Measurements from ENCODE around the gene DHRSX. TPM values are rescaled to one million over a fixed set of nuclear protein-coding genes. Genes with fewer than 3 reads are reported as not detected.
A peak's percentile ranks its signal among the peaks of the same experiment; 100 is the strongest.

DHRSX gene
- total and polyA plus RNA-seq, 3 experiments from 2014 or later, result 21.5 to 26.6 (median 25.3) TPM

- H3K36me3 ChIP-seq (ENCODE audit: insufficient read depth, low read length), result no peaks in the 10 kb centered on the region
- no peaks in the 10 kb centered on the region for H3K4me1 ChIP-seq (ENCODE audit: insufficient read depth, low read length)
- Mint-ChIP-seq H3K9me3 (peaks cover 0 to 21% (median 5%) of the 10 kb centered on the region in 5 donors), H3K36me3 (peaks cover 29 to 62% (median 59%) of the 10 kb centered on the region in 3 donors), H3K4me1 (peaks cover 0 to 4% (median 0%) of the 10 kb centered on the region in 3 donors), H3K27me3 (no peaks in the 10 kb centered on the region), H3K27ac (no peak overlapping the region), H3K4me3 (no peak overlapping the region)
- ChIA-PET CTCF (no interaction called here), POLR2A (no interaction called here)
- H3K27me3 ChIP-seq (ENCODE audit: insufficient read depth, low read length, poor library complexity, severe bottlenecking), result no peaks in the 10 kb centered on the region
- H3K4me3 ChIP-seq (ENCODE audit: low read length), result no peak overlapping the region
- no peaks in the 10 kb centered on the region for H3K9me3 ChIP-seq (ENCODE audit: low read length)
- H3K27ac ChIP-seq (ENCODE audit: low read depth, low read length), result no peak overlapping the region
- no peak for DNase-seq
Observed at GRCh38 chrX:2430265-2430825, 70.4 kb downstream of the DHRSX start.

- Histone ChIP-seq H3K9me3 (ENCODE audit: low read length) (no peaks in the 10 kb centered on the region), H3K27me3 (ENCODE audit: insufficient read depth, low read length, poor library complexity, severe bottlenecking) (no peaks in the 10 kb centered on the region), H3K36me3 (ENCODE audit: insufficient read depth, low read length) (peaks cover 6% of the 10 kb centered on the region), H3K4me1 (ENCODE audit: insufficient read depth, low read length) (no peaks in the 10 kb centered on the region), H3K4me3 (ENCODE audit: low read length) (no peak overlapping the region), H3K27ac (ENCODE audit: low read depth, low read length) (no peak overlapping the region)
- Mint-ChIP-seq H3K9me3 (peaks cover 0 to 24% (median 5%) of the 10 kb centered on the region in 5 donors), H3K4me1 (no peaks in the 10 kb centered on the region), H3K27ac (no peak overlapping the region), H3K27me3 (no peaks in the 10 kb centered on the region), H3K4me3 (peak overlapping the region in 1 of 7 donors; percentile 65), H3K36me3 (peaks cover 27 to 62% (median 60%) of the 10 kb centered on the region in 3 donors)
- ChIA-PET POLR2A (no interaction called here), CTCF (no interaction called here)
- no peak for DNase-seq
Observed at GRCh38 chrX:2427737-2428136, 73.0 kb downstream of the DHRSX start.

GRCh38 chrX:2427147-2427546 lies 73.6 kb downstream of the DHRSX start:
- H3K36me3 Mint-ChIP-seq, result peaks cover 27 to 62% (median 57%) of the 10 kb centered on the region in 3 donors
- Histone ChIP-seq H3K27me3 (ENCODE audit: insufficient read depth, low read length, poor library complexity, severe bottlenecking) (no peaks in the 10 kb centered on the region), H3K9me3 (ENCODE audit: low read length) (no peaks in the 10 kb centered on the region), H3K4me3 (ENCODE audit: low read length) (no peak overlapping the region), H3K4me1 (ENCODE audit: insufficient read depth, low read length) (no peaks in the 10 kb centered on the region), H3K27ac (ENCODE audit: low read depth, low read length) (no peak overlapping the region), H3K36me3 (ENCODE audit: insufficient read depth, low read length) (peaks cover 6% of the 10 kb centered on the region)
- peak overlapping the region in 1 of 8 donors; percentile 83 for H3K27ac Mint-ChIP-seq
- POLR2A ChIA-PET, result no interaction called here
- no peaks in the 10 kb centered on the region for H3K4me1 Mint-ChIP-seq
- DNase-seq, result no peak
- no peak overlapping the region for H3K4me3 Mint-ChIP-seq
- peaks cover 0 to 24% (median 5%) of the 10 kb centered on the region in 5 donors for H3K9me3 Mint-ChIP-seq
- CTCF ChIA-PET, result no interaction called here
- H3K27me3 Mint-ChIP-seq, result no peaks in the 10 kb centered on the region

GRCh38 chrX:2426289-2426882 lies 74.4 kb downstream of the DHRSX start:
- ChIA-PET CTCF (no interaction called here), POLR2A (no interaction called here)
- Histone ChIP-seq H3K4me3 (ENCODE audit: low read length) (no peak overlapping the region), H3K9me3 (ENCODE audit: low read length) (no peaks in the 10 kb centered on the region), H3K27ac (ENCODE audit: low read depth, low read length) (no peak overlapping the region), H3K36me3 (ENCODE audit: insufficient read depth, low read length) (peaks cover 12% of the 10 kb centered on the region), H3K4me1 (ENCODE audit: insufficient read depth, low read length) (no peaks in the 10 kb centered on the region), H3K27me3 (ENCODE audit: insufficient read depth, low read length, poor library complexity, severe bottlenecking) (no peaks in the 10 kb centered on the region)
- DNase-seq, result no peak
- no peaks in the 10 kb centered on the region for H3K27me3 Mint-ChIP-seq
- no peak overlapping the region for H3K27ac Mint-ChIP-seq
- no peaks in the 10 kb centered on the region for H3K4me1 Mint-ChIP-seq
- H3K4me3 Mint-ChIP-seq, result no peak overlapping the region
- H3K9me3 Mint-ChIP-seq, result peaks cover 0 to 24% (median 5%) of the 10 kb centered on the region in 5 donors
- peaks cover 30 to 67% (median 61%) of the 10 kb centered on the region in 3 donors for H3K36me3 Mint-ChIP-seq

- H3K9me3 Mint-ChIP-seq, result peaks cover 0 to 26% (median 7%) of the 10 kb centered on the region in 5 donors
- no peak overlapping the region for H3K4me3 Mint-ChIP-seq
- Histone ChIP-seq H3K9me3 (ENCODE audit: low read length) (no peaks in the 10 kb centered on the region), H3K36me3 (ENCODE audit: insufficient read depth, low read length) (peaks cover 13% of the 10 kb centered on the region), H3K4me1 (ENCODE audit: insufficient read depth, low read length) (no peaks in the 10 kb centered on the region), H3K4me3 (ENCODE audit: low read length) (no peak overlapping the region), H3K27me3 (ENCODE audit: insufficient read depth, low read length, poor library complexity, severe bottlenecking) (no peaks in the 10 kb centered on the region), H3K27ac (ENCODE audit: low read depth, low read length) (no peak overlapping the region)
- ChIA-PET CTCF (no interaction called here), POLR2A (no interaction called here)
- peaks cover 34 to 72% (median 69%) of the 10 kb centered on the region in 3 donors for H3K36me3 Mint-ChIP-seq
- peaks cover 0 to 1% (median 0%) of the 10 kb centered on the region in 3 donors for H3K4me1 Mint-ChIP-seq
- DNase-seq, result no peak
- no peaks in the 10 kb centered on the region for H3K27me3 Mint-ChIP-seq
- no peak overlapping the region for H3K27ac Mint-ChIP-seq
Observed at GRCh38 chrX:2425286-2426071, 75.3 kb downstream of the DHRSX start.

GRCh38 chrX:2424317-2424716 lies 76.5 kb downstream of the DHRSX start:
- no peak overlapping the region for H3K27ac ChIP-seq (ENCODE audit: low read depth, low read length)
- H3K4me3 ChIP-seq (ENCODE audit: low read length), result no peak overlapping the region
- no peaks in the 10 kb centered on the region for H3K27me3 Mint-ChIP-seq
- peaks cover 0 to 26% (median 7%) of the 10 kb centered on the region in 5 donors for H3K9me3 Mint-ChIP-seq
- H3K27me3 ChIP-seq (ENCODE audit: insufficient read depth, low read length, poor library complexity, severe bottlenecking), result no peaks in the 10 kb centered on the region
- H3K36me3 ChIP-seq (ENCODE audit: insufficient read depth, low read length), result peaks cover 13% of the 10 kb centered on the region
- H3K36me3 Mint-ChIP-seq, result peaks cover 31 to 64% (median 62%) of the 10 kb centered on the region in 3 donors
- H3K4me1 Mint-ChIP-seq, result peaks cover 0 to 1% (median 0%) of the 10 kb centered on the region in 3 donors
- ChIA-PET CTCF (no interaction called here), POLR2A (no interaction called here)
- H3K27ac Mint-ChIP-seq, result peak overlapping the region in 1 of 8 donors; percentile 6
- no peak overlapping the region for H3K4me3 Mint-ChIP-seq
- DNase-seq, result no peak
- H3K9me3 ChIP-seq (ENCODE audit: low read length), result no peaks in the 10 kb centered on the region
- H3K4me1 ChIP-seq (ENCODE audit: insufficient read depth, low read length), result no peaks in the 10 kb centered on the region

- peak overlapping the region in 1 of 8 donors; percentile 6 for H3K27ac Mint-ChIP-seq
- no peaks in the 10 kb centered on the region for H3K27me3 Mint-ChIP-seq
- Histone ChIP-seq H3K27me3 (ENCODE audit: insufficient read depth, low read length, poor library complexity, severe bottlenecking) (no peaks in the 10 kb centered on the region), H3K36me3 (ENCODE audit: insufficient read depth, low read length) (peaks cover 13% of the 10 kb centered on the region), H3K9me3 (ENCODE audit: low read length) (no peaks in the 10 kb centered on the region), H3K4me1 (ENCODE audit: insufficient read depth, low read length) (no peaks in the 10 kb centered on the region), H3K4me3 (ENCODE audit: low read length) (no peak overlapping the region), H3K27ac (ENCODE audit: low read depth, low read length) (no peak overlapping the region)
- POLR2A ChIA-PET, result no interaction called here
- no peak overlapping the region for H3K4me3 Mint-ChIP-seq
- peaks cover 31 to 63% (median 61%) of the 10 kb centered on the region in 3 donors for H3K36me3 Mint-ChIP-seq
- H3K9me3 Mint-ChIP-seq, result peaks cover 0 to 26% (median 7%) of the 10 kb centered on the region in 5 donors
- no peak for DNase-seq
- peaks cover 0 to 1% (median 0%) of the 10 kb centered on the region in 3 donors for H3K4me1 Mint-ChIP-seq
- CTCF ChIA-PET, result no interaction called here
Observed at GRCh38 chrX:2423899-2424298, 76.9 kb downstream of the DHRSX start.

- Mint-ChIP-seq H3K36me3 (peaks cover 31 to 59% (median 54%) of the 10 kb centered on the region in 3 donors), H3K9me3 (peaks cover 0 to 22% (median 5%) of the 10 kb centered on the region in 5 donors)
Observed at GRCh38 chrX:2423282-2423681, 77.5 kb downstream of the DHRSX start.

More at GRCh38 chrX:2423282-2423681, 77.5 kb downstream of the DHRSX start:
- H3K36me3 ChIP-seq (ENCODE audit: insufficient read depth, low read length), result peaks cover 13% of the 10 kb centered on the region
- H3K4me1 ChIP-seq (ENCODE audit: insufficient read depth, low read length), result no peaks in the 10 kb centered on the region
- no peak overlapping the region for H3K4me3 ChIP-seq (ENCODE audit: low read length)
- Mint-ChIP-seq H3K4me3 (no peak overlapping the region), H3K4me1 (peaks cover 0 to 1% (median 0%) of the 10 kb centered on the region in 3 donors), H3K27ac (no peak overlapping the region), H3K27me3 (no peaks in the 10 kb centered on the region)
- H3K27me3 ChIP-seq (ENCODE audit: insufficient read depth, low read length, poor library complexity, severe bottlenecking), result no peaks in the 10 kb centered on the region
- ChIA-PET POLR2A (no interaction called here), CTCF (no interaction called here)
- no peak overlapping the region for H3K27ac ChIP-seq (ENCODE audit: low read depth, low read length)
- no peaks in the 10 kb centered on the region for H3K9me3 ChIP-seq (ENCODE audit: low read length)
- no peak for DNase-seq
